Measurements from ENCODE around the gene CXorf38.

The CXorf38 gene

DNA sequence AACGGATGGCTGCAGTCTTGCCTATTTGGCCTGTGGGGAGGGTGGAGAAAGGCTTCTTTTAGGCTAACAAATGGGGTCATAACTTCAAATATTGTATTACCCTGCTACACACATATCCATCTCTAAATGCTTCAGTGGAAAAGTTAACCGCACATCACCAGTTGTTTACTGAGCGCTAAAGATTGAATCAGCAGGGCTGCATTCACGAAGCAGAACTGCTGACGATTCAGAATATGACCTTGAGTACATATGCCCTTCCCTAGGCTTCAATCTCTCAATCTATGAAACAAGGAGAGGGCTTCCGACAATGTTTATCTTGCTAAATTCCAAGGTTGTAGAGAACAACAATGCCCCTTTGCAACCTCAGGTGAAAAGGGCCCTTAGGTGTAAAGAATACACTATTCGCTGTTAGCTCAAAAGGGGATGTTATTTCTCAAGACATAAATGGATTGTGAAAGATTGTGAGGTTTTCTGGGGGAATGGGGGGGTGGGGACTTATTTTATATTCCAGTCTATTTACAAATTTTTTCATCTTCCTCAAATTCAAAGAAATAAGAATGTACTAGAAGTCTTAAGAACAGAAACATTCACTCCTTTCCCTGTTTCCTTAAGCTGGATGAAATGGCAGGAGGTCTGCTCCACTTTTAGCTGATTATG lies 69.2 kb downstream of the CXorf38 start:
- peaks cover 20% of the 10 kb centered on the region for H3K79me2 ChIP-seq (ENCODE audit: insufficient read depth, low read depth)
- peaks cover 12% of the 10 kb centered on the region for H3K4me1 ChIP-seq (ENCODE audit: low read depth, poor library complexity, severe bottlenecking)
- no peak overlapping the region for H2AFZ ChIP-seq (ENCODE audit: low read depth)
- H3K4me2 ChIP-seq: no peak overlapping the region
- no peak overlapping the region for H3K9ac ChIP-seq
- H3K36me3 ChIP-seq (ENCODE audit: insufficient read depth): no peaks in the 10 kb centered on the region
- no peak overlapping the region for H3K27ac ChIP-seq
- H4K20me1 ChIP-seq (ENCODE audit: insufficient read depth): no peaks in the 10 kb centered on the region
- TF ChIP-seq, protein P1, sequence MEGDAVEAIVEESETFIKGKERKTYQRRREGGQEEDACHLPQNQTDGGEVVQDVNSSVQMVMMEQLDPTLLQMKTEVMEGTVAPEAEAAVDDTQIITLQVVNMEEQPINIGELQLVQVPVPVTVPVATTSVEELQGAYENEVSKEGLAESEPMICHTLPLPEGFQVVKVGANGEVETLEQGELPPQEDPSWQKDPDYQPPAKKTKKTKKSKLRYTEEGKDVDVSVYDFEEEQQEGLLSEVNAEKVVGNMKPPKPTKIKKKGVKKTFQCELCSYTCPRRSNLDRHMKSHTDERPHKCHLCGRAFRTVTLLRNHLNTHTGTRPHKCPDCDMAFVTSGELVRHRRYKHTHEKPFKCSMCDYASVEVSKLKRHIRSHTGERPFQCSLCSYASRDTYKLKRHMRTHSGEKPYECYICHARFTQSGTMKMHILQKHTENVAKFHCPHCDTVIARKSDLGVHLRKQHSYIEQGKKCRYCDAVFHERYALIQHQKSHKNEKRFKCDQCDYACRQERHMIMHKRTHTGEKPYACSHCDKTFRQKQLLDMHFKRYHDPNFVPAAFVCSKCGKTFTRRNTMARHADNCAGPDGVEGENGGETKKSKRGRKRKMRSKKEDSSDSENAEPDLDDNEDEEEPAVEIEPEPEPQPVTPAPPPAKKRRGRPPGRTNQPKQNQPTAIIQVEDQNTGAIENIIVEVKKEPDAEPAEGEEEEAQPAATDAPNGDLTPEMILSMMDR (conservative IDR thresholded peaks at IDR 0.05; ENCODE audit: low read depth, low read length): no peak
- H3K4me3 ChIP-seq (IDR thresholded peaks at IDR 0.05; ENCODE audit: insufficient read depth, low read depth, low read length): no peak overlapping the region
- H3K27me3 ChIP-seq (ENCODE audit: insufficient read depth, low read depth): no peaks in the 10 kb centered on the region
